NCI-H345 treated with DMSO at 0.1 percent for 48 hours (cell line): ENCODE results near the gene FBXO17.
"Not testable (repeated sequence)": the region's sequence is repeated elsewhere in the genome, so short reads cannot be mapped to it uniquely, and the experiment has no call there.

Experiments
- DNase-seq: peaks from one replicate; lab custom pipeline; 2025; ENCODE audit not compliant: unreplicated experiment; lab: John Stamatoyannopoulos, UW

The FBXO17 gene

GRCh38 chr19:38945562-38946228 is 29.8 kb downstream of the FBXO17 start:
- no peak for DNase-seq

- no peak for DNase-seq
Observed at GRCh38 chr19:38944981-38945506, 30.5 kb downstream of the FBXO17 start.

DNA sequence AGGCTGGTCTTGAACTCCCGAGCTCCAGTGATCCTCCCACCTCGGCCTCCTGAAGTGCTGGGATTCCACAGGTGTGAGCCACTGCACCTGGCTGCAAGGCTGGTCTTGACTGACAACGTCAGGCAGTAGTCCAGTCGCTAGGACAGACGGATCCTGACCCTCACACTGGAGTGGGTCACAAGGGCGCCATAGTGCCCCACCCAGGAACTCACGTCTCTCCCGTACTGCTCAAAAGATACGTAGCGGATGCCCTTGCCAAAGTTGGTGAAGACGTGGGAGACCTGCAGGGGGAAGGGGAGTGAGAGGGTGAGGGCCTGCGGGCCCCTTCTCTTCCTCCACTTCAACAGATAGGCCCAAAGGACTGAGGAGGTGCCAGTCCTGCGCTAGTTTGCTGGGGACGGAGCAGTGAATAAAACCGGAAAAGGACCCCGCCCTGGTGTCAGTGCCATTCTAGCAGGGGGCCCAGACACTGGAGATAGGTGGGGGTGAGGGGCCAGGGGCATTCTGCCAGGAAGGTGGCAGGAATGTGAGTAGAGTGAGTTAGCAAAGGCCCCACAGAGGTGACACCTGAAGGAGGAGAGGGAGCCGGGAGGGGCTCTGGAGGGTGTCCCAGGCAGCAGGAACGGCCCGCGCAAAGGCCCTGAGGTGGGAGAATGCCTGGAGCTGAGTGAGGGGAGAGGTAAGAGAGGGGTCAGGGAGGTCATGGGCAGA is 32.9 kb downstream of the FBXO17 start:
- no peak for DNase-seq

- no peak for DNase-seq
Observed at GRCh38 chr19:38941979-38942378, 33.6 kb downstream of the FBXO17 start.

- DNase-seq, result not testable (repeated sequence)
Observed at GRCh38 chr19:38941466-38941865, 34.1 kb downstream of the FBXO17 start.

DNA sequence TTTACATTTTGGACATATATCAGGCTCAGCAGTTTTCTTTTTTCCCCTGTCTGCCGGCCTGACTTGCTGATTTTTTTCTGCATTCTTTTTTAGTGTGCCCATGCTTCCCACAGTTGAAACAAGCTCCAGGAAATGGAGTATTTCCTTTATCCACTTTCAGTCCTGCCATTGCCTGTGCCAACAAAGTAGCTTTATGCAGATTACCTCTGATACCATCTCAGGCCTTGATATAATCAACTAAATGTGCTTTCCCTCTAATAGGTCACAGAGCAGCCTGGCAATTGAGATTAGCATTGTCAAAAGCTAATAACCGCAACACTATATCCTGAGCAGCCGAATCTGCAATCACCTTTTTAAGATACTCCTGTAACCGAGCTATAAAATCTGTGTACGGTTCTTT is 35.6 kb downstream of the FBXO17 start:
- no peak for DNase-seq

GRCh38 chr19:38933544-38933943 is 42.0 kb downstream of the FBXO17 start:
- DNase-seq, result no peak

- no peak for DNase-seq
Observed at GRCh38 chr19:38932425-38933179, 42.9 kb downstream of the FBXO17 start.

GRCh38 chr19:38931521-38931793 is 44.1 kb downstream of the FBXO17 start:
- no peak for DNase-seq

- peak; percentile 100 for DNase-seq
Observed at GRCh38 chr19:38930776-38931520, 44.6 kb downstream of the FBXO17 start, which contains the start of gene MRPS12. MRPS12 (plus strand) TSS chr19:38930944; CDS start chr19:38931295, 351 bp downstream.

DNA sequence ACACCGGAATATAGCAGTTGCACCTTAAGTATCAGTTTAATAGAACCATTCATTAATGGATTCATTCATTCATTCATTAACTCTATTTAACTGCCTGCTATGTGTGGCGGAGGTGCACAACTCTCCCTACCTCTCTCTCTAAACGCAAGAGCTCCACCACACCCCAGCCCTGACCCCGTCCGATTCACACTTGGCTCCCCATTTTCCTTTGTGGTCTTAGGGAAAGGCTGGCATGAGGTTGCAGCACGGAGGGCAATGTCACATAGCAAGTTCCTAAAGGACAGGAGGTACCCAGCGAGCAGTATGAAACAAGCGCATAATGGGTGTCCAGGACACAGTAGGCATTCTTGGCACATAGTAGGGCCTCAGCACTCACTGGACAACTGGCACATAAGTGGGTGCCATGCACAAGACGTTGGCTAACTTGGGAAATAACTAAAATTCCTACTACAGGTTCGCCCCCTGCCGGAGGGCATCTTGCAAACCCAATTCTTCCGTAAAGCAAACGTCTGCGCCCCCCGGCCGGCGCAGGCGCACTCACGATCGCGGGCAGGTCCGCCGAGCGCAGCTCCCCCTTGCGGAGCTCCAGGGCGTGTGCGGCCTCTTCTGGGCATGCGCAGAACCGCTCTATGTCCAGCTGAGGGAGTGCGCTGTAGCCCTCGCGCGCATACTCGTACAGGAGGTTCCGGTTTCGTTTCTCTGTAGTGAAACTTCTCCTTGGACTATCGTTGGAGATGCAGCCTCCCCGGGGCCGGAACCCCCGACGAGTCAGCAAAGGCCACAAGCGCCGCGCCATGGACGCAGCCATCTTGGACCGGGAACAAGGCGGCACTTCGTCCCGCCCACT is 45.4 kb downstream of the FBXO17 start, which contains the start of gene SARS2:
Gene SARS2, minus strand, starts transcription at position 835 of the 847 bp plus-strand sequence. Its CDS starts 27 bp downstream, at position 808.
- peak; percentile 100 for DNase-seq

GRCh38 chr19:38928391-38929001 is 47.0 kb downstream of the FBXO17 start:
- no peak for DNase-seq

DNA sequence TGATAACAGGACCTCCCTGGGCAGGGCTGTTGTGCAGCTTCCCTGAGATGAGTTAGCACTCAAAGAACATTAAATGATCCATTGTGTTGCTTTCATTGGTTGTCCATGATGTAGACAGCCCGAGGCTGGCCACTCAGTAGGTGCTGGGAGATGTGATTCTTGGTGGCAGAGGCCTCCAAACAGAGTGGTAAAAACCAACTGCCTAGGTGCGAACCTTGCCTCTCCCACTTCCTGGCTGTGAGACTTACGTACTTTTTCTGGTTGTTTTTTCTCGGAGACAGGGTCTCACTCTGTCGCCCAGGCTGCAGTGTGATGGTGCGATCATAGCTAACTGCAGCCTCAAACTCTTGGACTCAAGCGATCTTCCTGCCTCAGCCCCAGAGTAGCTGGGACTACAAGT is 51.2 kb downstream of the FBXO17 start:
- no peak for DNase-seq

GRCh38 chr19:38922482-38922881 is 53.1 kb downstream of the FBXO17 start:
- DNase-seq, result no peak

DNA sequence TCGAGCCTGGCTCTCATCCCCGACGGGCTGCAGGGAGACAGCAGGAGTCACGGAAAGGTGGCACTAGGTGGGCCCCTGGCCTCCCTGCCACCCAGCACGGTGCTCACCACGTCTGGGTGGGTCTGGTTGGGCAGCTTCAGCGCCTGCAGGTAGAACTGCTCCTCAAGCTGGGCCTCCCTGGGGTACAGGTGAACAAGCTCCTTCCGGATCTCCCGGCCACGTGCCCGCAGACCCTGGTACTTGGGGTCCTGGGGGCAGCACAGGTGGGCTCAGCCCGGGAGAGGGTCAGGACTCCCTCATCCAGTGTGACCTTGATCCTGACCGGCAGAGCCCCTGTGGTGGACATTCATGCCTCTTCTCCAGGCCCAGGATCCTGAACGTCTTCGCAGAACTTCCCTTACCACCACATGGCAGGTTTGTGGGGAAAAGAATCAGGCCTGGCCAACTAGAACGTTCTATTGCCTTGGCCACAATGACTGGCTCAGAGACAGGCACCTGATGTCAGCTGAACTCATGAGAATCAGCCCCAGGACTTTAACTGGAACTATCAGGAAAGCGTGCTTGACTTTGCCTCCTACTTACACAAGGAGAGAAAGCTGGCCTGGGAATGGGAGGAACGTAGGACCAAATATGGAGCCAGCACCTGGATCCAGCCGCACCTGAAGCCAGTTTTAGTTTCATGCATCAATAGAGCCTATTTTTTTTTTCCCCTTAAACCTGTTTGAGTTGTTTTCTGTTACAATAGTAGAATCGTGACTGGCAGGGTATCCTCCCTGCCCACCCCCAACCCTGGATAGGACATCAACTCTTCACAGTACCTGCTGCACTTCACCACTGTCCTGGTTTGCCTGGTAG is 53.9 kb downstream of the FBXO17 start:
- DNase-seq, result no peak

DNA sequence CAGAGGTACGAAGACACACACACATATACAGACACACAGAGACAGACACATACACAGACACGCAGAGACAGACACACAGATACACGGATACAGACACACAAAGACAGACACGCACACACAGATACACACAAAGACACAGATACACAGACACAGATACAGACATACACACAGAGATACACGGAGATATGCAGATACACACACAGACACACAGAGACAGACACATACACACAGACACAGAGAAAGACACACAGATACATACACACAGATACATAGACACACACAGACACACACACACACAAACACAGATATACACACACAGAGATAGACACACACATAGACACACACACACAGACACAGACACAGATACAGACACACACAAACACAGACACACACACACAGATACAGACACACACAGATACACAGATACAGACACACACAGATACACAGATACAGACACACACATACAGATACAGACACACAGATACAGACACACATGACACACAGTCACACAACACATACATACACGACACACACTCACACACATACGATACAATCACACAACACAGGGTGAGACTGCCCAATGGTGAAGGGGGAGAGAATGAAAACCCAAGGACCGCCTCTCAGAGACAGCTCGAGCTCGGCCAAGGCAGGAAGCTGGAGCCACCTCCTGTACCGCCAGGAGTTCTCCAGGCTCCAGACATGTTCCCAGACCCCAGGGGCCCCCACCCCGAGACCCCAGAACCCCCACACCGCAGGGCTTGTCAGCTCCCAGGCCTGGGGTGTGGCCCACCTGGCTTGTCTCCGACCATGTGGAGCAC is 54.7 kb downstream of the FBXO17 start:
- DNase-seq, result no peak

DNA sequence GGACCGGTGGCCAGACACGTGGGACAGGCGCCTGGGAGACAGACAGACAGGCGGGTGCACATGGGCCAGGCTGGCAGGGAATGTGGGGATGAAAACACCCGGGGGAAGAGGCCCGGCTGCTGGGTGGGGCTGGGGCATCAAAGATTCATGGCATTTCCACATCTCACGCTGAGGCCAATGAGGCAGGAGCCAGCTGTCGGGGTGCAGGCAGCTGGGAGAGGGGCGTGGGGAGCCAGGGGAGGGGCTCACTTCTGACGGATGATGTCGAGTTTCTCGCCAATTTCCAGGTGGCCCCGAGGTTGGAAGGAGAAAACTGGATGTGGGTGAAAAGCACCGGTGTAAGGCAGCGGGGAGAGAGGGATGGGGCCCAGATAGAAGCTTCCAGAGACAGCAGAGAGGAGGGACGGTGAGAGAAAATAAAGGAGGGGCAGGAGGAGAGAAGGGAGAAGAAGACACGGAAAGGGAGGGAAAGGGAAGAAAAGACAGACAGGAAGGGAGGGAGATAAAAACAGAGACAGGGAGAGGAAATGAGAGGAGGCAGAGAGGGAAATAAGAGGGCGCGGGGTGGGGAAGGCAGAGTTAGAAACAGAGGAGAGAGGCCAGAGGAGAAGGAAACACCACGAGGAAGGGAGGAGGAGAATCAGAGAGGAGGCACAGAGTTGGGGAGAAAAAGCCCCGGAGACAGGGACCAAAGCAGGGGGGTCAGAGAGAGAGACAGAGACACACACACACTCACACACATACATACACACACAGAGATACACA is 55.5 kb downstream of the FBXO17 start:
- DNase-seq, result no peak
